ENCODE data around the gene MEF2A.

Gene MEF2A

DNA sequence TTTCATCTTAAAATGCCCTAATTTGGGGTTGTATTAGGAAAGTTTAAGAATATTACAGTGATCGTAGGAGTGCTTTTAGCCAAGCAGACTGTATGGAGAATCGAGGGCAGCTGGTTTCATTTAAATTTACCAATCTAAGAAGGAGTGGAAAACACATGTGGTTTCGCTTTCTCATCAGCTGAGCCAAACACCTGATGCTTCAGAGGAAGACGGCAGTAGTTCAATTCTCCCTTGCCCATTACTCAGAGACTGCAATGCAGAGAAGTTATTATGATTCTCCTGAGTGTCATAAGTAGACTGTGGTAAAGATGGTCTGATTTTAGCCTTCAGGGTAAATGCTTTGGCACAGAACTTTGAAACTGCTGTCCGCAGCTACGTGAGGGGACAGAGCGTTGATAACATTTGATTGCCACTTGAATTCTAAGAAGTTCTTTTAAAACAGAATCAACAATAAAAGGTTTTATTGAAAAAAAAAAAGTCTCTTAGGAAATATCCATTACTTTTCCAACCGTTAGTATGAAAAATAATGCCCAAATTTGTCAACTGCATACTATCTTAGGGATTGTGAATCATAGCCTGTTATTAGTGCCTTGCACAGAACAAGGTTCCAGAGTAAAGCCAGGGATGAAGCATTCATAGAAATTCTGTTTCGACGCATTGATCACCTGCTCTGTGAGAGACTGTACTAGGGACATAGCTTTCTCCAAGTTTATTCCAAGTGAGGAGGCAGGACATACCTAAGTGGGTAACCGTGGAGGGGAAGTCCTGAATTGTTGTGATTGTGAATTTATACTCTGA is 141.9 kb downstream of the MEF2A start:
- peak; percentile 18 for DNase-seq

DNA sequence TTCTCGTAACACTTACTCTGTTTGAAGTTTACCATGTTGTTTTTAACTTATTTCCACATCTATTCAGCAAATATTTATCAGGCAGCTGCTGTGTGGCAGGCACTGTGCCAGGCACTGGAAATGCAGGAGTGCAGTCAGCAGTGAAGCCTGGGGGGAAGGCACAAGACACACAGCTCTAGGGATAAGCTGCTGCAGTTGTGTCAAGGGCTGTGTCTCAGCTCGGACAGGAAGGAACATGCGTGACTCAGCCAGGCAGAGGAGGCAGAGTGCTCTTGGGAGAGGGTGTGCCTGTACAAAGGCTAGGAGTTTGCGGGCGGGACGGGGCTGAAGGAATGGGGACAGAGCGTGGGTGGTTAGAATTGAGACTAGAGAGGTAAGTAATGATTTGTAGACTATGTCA is 142.8 kb downstream of the MEF2A start:
- DNase-seq, result no peak

GRCh38 chr15:99709243-99709986 is 143.6 kb downstream of the MEF2A start:
- DNase-seq, result no peak

DNA sequence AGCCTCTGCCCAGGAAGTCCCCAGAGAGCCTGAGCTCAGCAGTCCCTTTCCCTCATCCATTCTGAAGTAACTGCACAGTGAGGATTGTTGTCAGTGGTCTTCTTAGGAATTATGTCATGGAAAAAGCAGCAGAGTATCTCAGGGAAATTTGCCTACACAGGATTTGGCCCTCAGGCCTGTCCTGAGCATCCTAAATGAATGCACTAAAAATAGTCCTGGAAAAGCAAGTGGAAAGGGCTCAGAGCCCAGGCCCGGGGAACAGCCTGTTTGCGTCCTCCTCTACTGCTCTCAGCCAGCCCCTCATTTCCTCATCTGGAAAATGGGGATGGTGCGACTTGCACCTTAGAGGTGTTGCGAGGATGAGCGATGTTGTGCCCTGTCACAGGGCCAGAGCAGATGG is 145.8 kb downstream of the MEF2A start:
- no peak for DNase-seq

GRCh38 chr15:99712415-99712814 is 146.6 kb downstream of the MEF2A start:
- no peak for DNase-seq

DNA sequence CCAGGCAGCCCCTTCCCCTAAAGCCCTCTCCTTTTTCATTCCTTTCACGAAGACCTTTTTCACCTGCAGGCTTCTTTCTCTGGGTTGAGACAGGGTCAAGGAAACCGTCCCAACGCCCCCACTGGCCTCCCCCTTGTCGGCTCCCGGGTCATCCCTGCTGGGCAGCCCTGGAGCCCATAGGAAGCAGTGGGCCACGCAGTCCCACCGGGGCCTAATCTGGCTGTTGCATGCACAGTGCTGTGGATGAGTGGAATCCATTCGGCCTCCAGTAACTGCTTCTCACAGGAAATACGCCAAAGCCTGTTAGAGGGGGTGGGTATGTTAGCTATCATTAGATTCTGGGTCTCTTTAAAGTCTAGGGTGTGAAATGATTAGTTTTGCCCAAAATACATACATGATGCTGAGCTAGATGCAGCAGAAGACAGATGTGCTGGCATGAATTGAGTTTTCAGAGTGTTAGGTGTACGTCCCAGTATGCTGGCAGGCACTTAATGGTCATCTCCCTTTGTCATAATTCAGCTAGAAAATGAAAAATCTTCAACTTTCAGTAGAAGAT is 150.8 kb downstream of the MEF2A start:
- no peak for DNase-seq

DNA sequence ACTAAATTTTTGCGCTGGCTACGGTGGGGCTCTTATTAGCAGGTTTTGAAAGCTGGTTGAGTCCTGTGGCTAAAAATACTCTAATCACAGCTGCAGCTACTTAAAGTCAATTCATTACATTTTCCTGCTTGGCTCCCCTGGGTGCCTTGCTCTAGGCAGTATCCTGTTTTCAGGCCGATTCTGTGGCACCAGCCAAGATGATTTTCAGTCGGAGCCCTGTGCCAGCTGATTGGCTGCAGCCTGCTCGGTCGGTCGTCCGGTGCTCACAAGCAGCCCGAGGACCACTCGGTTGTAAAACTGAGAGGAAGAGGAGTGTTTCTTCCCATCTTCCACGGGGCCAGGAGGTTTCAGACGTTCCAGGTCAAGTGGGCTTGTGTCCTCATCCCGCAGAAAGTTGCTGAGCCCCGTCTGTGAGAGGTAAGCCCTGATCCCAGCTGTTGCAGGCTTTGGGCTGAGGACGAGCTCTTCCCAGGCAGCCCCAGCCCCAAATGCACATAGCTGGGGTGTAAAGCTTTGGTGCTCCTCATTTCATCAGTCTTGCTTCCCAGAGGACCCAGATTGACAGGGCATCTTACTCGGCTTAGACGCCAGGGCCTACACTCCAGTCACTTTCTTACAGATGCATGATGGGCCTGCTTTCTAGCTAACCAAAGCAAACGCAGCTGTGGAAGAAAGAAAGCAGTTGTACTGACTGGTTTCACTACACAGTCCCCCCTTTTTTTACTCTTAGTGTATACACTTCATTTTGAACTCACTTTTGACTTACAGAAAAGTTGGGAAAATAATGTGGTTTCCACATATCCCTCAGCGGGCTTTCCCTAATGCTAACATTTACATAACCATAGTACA is 151.6 kb downstream of the MEF2A start:
- no peak for DNase-seq

- DNase-seq, result no peak
Observed at GRCh38 chr15:99718421-99718820, 152.6 kb downstream of the MEF2A start.

DNA sequence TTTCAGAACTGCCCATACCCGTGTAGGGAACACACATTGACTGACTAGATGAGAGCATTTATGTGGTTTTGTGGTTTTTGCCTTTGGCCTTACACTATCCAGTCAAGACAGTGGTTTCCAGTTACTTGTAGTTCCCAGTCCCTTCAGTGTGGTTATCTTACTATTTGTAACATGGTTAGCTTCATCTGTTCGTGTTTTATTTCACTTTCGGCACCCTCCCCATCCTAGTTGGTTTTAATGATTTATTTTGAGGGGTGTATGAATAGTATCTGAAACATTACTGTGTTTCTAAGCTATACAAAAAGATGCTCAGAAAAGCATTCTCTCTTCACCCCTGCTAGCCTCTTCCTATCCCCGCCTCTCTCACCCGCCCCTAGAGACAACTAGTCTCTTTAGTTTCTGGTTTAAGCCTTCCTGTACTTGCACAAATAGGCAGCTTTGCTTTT is 153.3 kb downstream of the MEF2A start:
- no peak for DNase-seq

- DNase-seq, result peak; percentile 10
Observed at GRCh38 chr15:99720533-99720932, 154.7 kb downstream of the MEF2A start.

GRCh38 chr15:99721104-99721778 is 155.5 kb downstream of the MEF2A start:
- no peak for DNase-seq

GRCh38 chr15:99721896-99722295 is 156.1 kb downstream of the MEF2A start:
- no peak for DNase-seq

- DNase-seq, result no peak
Observed at GRCh38 chr15:99722406-99722805, 156.6 kb downstream of the MEF2A start.

DNA sequence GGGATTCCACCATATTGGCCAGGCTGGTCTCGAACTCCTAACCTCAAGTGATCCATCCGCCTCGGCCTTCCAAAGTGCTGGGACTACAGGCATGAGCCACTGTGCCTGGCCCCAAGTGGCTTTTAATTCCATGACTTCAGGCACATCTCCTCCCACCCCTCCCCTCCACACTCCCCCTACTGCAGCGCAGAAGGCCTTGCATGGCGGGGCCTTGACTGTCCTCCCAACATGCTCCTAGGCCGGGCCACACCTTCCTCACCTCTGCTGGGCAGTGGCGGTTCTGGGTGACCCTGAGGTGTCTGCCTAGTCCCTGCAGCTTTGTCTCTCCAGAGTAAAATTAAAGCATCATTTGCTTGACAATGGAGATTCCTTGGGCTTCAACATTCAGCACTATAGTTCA is 160.5 kb downstream of the MEF2A start:
- DNase-seq, result no peak

DNA sequence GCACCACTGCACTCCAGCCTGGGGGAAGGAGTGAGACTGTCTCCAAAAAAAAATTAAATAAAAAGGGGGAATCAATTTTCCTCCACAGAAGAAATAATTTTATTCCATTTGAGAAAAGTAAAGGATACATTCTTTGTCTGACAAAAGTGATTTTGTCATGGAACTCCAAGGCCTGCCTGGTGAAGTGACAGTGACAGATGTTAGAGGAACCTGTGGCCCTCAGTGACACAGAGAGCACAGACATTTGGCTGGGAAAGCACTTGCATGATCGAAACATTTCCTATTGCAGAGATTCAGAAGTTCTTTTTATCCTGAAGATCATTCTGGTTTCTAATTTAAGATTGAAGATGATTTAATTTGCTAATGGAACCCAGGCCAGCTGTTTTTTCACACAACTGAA is 161.5 kb downstream of the MEF2A start:
- no peak for DNase-seq

GRCh38 chr15:99727733-99728132 is 161.9 kb downstream of the MEF2A start:
- DNase-seq, result no peak

DNA sequence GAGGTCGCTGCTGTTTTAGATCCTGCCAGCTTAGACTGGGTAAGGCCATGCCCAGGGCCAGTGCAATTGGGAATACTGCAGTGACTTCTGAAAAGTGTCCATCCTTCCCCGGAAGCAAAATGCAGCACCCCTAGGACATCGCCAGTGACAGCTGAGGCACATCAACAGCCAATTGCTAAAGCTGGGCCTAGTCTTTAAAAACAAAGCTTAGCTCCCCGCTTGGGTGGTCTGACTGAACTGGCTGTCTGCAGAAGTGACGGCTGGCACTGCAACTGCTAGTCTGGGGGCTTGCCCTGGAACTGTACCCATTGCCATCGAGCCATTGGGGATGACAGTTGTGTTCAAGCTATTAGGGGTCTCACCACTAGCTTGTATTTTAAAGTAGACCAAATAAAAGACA is 163.1 kb downstream of the MEF2A start:
- DNase-seq, result no peak

DNA sequence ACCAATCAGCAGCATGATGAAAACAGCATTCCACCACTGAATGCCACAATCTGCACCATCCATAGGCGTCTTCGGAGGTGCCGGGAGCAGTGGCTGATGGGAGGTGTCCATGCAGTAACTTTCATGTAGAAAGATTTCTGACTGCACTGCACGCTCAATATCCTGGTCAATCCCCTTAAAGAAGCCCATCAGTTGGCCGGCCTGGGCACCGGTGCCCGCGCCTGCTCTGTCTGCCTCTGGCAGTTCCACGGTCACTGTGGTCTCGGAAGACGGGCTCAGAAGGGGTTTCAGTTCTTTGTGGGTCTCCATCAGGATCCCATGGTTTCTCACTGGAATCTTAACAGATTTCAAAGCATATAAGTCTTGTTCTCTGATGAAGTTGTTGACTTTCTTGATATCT is 163.5 kb downstream of the MEF2A start:
- no peak for DNase-seq

GRCh38 chr15:99729920-99730319 is 164.1 kb downstream of the MEF2A start:
- peak; percentile 28 for DNase-seq

- no peak for DNase-seq
Observed at GRCh38 chr15:99731336-99732123, 165.7 kb downstream of the MEF2A start.

DNA sequence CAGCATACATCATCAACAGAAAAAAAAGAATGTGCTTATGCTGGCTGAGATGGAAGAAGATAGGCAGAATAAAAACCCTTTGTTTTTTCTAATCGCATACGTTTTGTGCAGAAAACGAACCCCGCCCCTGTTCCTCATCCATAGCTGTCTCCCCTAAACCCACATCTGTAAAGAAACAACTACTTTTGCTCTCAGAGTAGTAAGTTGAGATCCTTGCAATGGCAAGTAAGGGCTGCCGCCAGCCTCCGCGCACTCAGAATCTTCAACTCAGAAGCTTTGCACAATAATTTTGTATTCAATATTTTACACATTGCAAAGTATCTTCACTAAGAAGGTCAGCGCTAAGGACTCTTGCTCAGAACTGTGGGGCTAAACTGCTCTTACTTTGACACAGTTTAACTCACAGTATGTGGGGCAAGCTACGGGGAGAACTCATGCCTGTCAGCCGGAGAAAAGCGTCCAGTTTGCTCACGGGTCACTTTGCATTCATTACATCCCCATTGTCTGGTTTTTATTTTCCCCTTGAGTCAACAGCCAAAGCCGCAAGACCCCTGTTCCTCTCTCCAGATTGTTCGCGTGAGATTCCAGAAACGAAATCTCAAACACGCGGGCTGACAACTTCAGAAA is 166.5 kb downstream of the MEF2A start:
- DNase-seq, result no peak

Data from CD4-positive, alpha-beta T cell treated with Interleukin-21 for 1 hour (primary cell).